Fibroblast of mammary gland (primary cell): Measurements from ENCODE around the gene KIF26B.
"Not testable (repeated sequence)": the region's sequence is repeated elsewhere in the genome, so short reads cannot be mapped to it uniquely, and the experiment has no call there.

Experiments
- DNase-seq: peaks from one replicate; pipeline ENCODE4 v3.0.0-alpha.2; 2010; ENCODE audit warnings: low read depth
- H3K4me3 ChIP-seq: 2 replicates; pipeline ENCODE4 v1.5.1; 2011; ENCODE audit warnings: low read depth, mild to moderate bottlenecking, low read length, moderate library complexity; ENCODE audit not compliant: control insufficient read depth
- TF ChIP-seq, protein P1 (sequence below): conservative IDR thresholded peaks from 2 replicates; pipeline ENCODE4 v1.5.1; 2011; ENCODE audit warnings: low read depth, low read length, inconsistent platforms; ENCODE audit not compliant: control insufficient read depth, insufficient read depth

The KIF26B gene

GRCh38 chr1:245718951-245719350 lies 564.2 kb downstream of the KIF26B start:
- DNase-seq: no peak
- TF ChIP-seq, protein P1, sequence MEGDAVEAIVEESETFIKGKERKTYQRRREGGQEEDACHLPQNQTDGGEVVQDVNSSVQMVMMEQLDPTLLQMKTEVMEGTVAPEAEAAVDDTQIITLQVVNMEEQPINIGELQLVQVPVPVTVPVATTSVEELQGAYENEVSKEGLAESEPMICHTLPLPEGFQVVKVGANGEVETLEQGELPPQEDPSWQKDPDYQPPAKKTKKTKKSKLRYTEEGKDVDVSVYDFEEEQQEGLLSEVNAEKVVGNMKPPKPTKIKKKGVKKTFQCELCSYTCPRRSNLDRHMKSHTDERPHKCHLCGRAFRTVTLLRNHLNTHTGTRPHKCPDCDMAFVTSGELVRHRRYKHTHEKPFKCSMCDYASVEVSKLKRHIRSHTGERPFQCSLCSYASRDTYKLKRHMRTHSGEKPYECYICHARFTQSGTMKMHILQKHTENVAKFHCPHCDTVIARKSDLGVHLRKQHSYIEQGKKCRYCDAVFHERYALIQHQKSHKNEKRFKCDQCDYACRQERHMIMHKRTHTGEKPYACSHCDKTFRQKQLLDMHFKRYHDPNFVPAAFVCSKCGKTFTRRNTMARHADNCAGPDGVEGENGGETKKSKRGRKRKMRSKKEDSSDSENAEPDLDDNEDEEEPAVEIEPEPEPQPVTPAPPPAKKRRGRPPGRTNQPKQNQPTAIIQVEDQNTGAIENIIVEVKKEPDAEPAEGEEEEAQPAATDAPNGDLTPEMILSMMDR: no peak
- H3K4me3 ChIP-seq: no peak overlapping the region

- no peak overlapping the region for H3K4me3 ChIP-seq
- no peak for DNase-seq
- TF ChIP-seq, protein P1: no peak
Measured at GRCh38 chr1:245721488-245721887, 566.7 kb downstream of the KIF26B start.

- H3K4me3 ChIP-seq, DNase-seq: not testable (repeated sequence)
Measured at GRCh38 chr1:245728035-245728434, 573.2 kb downstream of the KIF26B start.

DNA sequence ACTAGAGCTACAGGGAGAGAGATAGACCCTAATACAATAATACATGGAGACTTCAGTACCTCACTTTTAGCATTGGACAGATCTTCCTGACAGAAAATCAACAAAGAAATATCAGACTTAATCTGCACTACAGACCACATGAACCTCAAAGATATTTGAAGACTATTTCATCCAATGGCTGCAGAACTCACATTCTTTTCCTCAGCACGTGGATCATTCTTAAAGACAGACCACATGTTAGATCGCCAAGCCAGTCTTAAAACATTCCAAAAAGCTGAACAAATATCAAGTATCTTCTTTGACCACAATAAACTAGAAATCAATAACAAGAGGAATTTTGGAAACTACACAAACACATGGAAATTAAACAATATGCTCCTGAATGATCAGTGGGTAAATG lies 576.0 kb downstream of the KIF26B start:
- TF ChIP-seq, protein P1: no peak
- no peak overlapping the region for H3K4me3 ChIP-seq
- no peak for DNase-seq

- not testable (repeated sequence) for DNase-seq, H3K4me3 ChIP-seq
Measured at GRCh38 chr1:245740336-245740735, 585.6 kb downstream of the KIF26B start.

DNA sequence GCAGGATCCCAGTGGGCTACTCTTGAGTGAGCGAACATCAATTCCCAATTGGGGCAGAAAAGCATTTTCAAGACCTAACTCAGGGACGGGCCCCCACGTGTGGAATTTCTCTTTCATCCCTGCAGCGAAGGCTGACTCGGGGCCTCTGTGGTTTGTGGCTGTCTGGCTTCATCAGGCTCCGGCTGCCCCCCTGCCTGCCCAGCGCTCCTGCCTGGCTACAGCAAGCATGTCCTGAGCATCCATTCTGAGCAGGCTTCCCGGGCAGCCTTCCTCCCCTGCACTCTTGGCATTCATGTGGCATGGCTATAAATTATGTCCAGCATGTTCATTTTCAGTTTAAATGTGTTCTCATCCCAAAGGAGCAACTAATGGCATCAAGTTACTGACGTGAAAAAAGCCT lies 588.1 kb downstream of the KIF26B start:
- no peak overlapping the region for H3K4me3 ChIP-seq
- TF ChIP-seq, protein P1: no peak
- peak; percentile 21 for DNase-seq

- H3K4me3 ChIP-seq: no peak overlapping the region
- DNase-seq: no peak
- TF ChIP-seq, protein P1: no peak
Measured at GRCh38 chr1:245748240-245748639, 593.5 kb downstream of the KIF26B start.

DNA sequence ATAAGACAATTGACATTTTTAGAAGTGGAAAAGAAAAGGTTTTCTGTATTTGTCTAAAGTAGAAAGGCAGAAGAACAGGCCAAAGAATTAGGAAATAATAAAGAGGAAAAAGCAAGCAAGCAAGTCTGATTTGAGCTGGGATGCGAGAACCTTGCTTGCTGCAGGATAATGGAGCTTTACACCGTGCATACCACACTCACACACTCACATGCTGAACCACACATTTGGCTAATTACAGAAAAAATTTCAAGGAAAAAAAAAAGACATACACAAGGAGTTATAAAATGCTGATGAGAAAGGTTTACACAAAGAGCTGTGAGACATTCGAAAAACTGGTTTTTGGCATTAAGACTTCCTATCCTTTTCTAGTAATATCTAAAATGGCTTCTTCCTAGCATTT lies 593.9 kb downstream of the KIF26B start:
- no peak for DNase-seq
- TF ChIP-seq, protein P1: no peak
- no peak overlapping the region for H3K4me3 ChIP-seq
